Activated CD4-positive, alpha-beta T cell treated with anti-CD3 and anti-CD28 coated beads for 36 hours (primary cell): ENCODE results near the gene HOXC9. TPM values are rescaled to one million over a fixed set of nuclear protein-coding genes. Genes with fewer than 3 reads are reported as not detected.

Experiments used
- ATAC-seq: fragments of 200-7000 bp; cut with Tn5 transposase; one replicate; pipeline ENCODE4 v1.10.0; 2021; ENCODE audit warnings: mild to moderate bottlenecking, moderate library complexity
- CTCF ChIA-PET: fragments of 350-600 bp; sonication (Branson Sonifier 250); formaldehyde crosslinking; loops from one replicate; lab custom pipeline; 2021; ENCODE audit warnings: antibody characterized with exemption; lab: Charles Lee
- POLR2A ChIA-PET: fragments of 350-600 bp; sonication (Branson Sonifier 250); formaldehyde crosslinking; loops from one replicate; lab custom pipeline; 2021; ENCODE audit warnings: antibody characterized with exemption, inconsistent platforms; lab: Charles Lee
- DNase-seq: peaks from one replicate; pipeline ENCODE4 v3.0.0-alpha.2; 2020
- H3K27ac Mint-ChIP-seq: one replicate; pipeline ENCODE4 v1.8.0; 2021; ENCODE audit warnings: mixed read lengths
- H3K27me3 Mint-ChIP-seq: one replicate; pipeline ENCODE4 v1.8.0; 2021; ENCODE audit warnings: mixed read lengths
- H3K36me3 Mint-ChIP-seq: one replicate; pipeline ENCODE4 v1.8.0; 2021; ENCODE audit warnings: low read depth, mixed read lengths
- H3K4me1 Mint-ChIP-seq: one replicate; pipeline ENCODE4 v1.8.0; 2021; ENCODE audit warnings: mixed read lengths
- H3K4me3 Mint-ChIP-seq: one replicate; pipeline ENCODE4 v1.8.0; 2021; ENCODE audit warnings: mild to moderate bottlenecking, moderate library complexity, mixed read lengths
- H3K9me3 Mint-ChIP-seq: one replicate; pipeline ENCODE4 v1.8.0; 2021; ENCODE audit warnings: low read depth, mixed read lengths
- intact Hi-C, 2 experiments: fragments of 100-400 bp; cut with DNase I in 1 of 2; cut with micrococcal nuclease in 1 of 2; formaldehyde crosslinking; loops; one replicate each; pipeline versions ENCODE4 v1.14.2 to v1.15.1; 2022 to 2024; cut with DNase I, micrococcal nuclease
- total RNA-seq, 2 experiments: library from RNA; stranded (reverse); gene quantifications; one replicate each; pipeline ENCODE4 v1.2.3, GENCODE V29; 2021

Gene HOXC9
- total RNA-seq, 2 experiments from 2014 or later = not detected

- H3K27me3 Mint-ChIP-seq = peaks cover 89% of the 10 kb centered on the region
- no peak for ATAC-seq
- ChIA-PET CTCF (interaction anchor here (1.1 to 6.4 kb wide), 5 partner anchors 27 to 197 kb away, joined by 3 to 71 read pairs (median 8); partner anchors contain the start of gene HOXC5), POLR2A (no interaction called here)
- no peak overlapping the region for H3K27ac Mint-ChIP-seq
- no peak overlapping the region for H3K4me3 Mint-ChIP-seq
- no peak for DNase-seq
- H3K36me3 Mint-ChIP-seq = no peaks in the 10 kb centered on the region
- H3K4me1 Mint-ChIP-seq = peaks cover 19% of the 10 kb centered on the region
- H3K9me3 Mint-ChIP-seq = no peaks in the 10 kb centered on the region
- intact Hi-C loops = loop anchor here in 1 of 2 experiments (2.0 kb wide), 1 partner anchor 15 kb away; no protein-coding TSS in a partner anchor
Observed at GRCh38 chr12:54003625-54004024, 3.7 kb downstream of the HOXC9 start.

- Mint-ChIP-seq H3K4me1 (peaks cover 21% of the 10 kb centered on the region), H3K4me3 (no peak overlapping the region), H3K9me3 (no peaks in the 10 kb centered on the region), H3K27me3 (peaks cover 86% of the 10 kb centered on the region), H3K36me3 (no peaks in the 10 kb centered on the region), H3K27ac (no peak overlapping the region)
- ChIA-PET CTCF (interaction anchor here (0.5 to 6.4 kb wide), 10 partner anchors 27 to 209 kb away, joined by 3 to 71 read pairs (median 5); partner anchors contain the start of gene HOXC5), POLR2A (no interaction called here)
- intact Hi-C loops = loop anchor here in 1 of 2 experiments (2.0 kb wide), 1 partner anchor 15 kb away; no protein-coding TSS in a partner anchor
- ATAC-seq (no peak), DNase-seq (no peak)
Observed at GRCh38 chr12:54004063-54004840, 4.3 kb downstream of the HOXC9 start.

DNA sequence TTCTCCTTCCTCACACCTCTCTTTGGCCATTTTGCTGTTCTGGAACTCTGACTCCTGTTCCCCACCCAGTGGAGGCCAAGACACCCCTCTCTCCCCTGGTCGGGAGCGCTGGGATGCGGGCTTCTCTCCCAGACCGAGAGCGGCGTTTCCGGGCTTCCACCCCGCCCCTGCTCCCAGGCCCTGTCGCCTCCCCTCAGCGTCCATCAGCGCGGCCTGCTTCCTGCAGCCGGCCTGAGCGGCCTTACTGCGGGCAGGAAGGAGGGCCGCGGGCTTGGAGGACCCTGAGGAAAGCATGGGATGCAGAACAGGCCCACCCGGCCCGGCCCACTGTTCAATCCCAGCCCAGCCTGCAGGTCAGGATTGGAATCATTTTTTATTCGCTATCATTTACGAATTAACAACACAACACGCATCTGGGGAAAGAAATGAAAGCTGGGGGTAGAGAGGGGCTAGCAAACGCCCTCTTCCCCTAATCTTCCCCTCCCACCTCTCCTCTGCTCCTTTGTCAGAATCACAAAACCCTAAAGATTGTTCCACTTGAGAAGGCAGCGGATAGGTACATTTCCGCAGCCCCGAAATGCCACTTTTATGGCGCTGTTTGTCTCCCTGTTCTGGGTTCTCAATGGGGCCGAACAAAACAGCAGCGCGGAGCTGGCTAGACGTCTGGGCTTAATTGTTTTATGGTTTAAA is 5.0 kb downstream of the HOXC9 start:
- intact Hi-C loops = loop anchor here in 1 of 2 experiments (2.0 to 5.0 kb wide), 2 partner anchors 16 to 42 kb away; no protein-coding TSS in a partner anchor
- DNase-seq (no peak), ATAC-seq (no peak)
- no peak overlapping the region for H3K27ac Mint-ChIP-seq
- POLR2A ChIA-PET = no interaction called here
- no peaks in the 10 kb centered on the region for H3K36me3 Mint-ChIP-seq
- CTCF ChIA-PET = interaction anchor here (0.5 to 6.4 kb wide), 23 partner anchors 8 to 499 kb away, joined by 3 to 71 read pairs (median 4); partner anchors contain the start of genes HOXC10, HOXC5 and HOXC6
- H3K4me3 Mint-ChIP-seq = peak overlapping the region; percentile 33
- H3K27me3 Mint-ChIP-seq = peaks cover 89% of the 10 kb centered on the region
- peaks cover 28% of the 10 kb centered on the region for H3K4me1 Mint-ChIP-seq
- no peaks in the 10 kb centered on the region for H3K9me3 Mint-ChIP-seq

GRCh38 chr12:54005531-54005852 is 5.5 kb downstream of the HOXC9 start:
- H3K36me3 Mint-ChIP-seq = no peaks in the 10 kb centered on the region
- H3K27me3 Mint-ChIP-seq = peaks cover 88% of the 10 kb centered on the region
- no peak overlapping the region for H3K27ac Mint-ChIP-seq
- CTCF ChIA-PET = interaction anchor here (0.6 to 6.4 kb wide), 28 partner anchors 8 to 499 kb away, joined by 3 to 71 read pairs (median 4); partner anchors contain the start of genes HOXC10, HOXC5 and HOXC6
- H3K4me1 Mint-ChIP-seq = peaks cover 28% of the 10 kb centered on the region
- intact Hi-C loops = loop anchor here in 1 of 2 experiments (2.0 to 5.0 kb wide), 2 partner anchors 17 to 42 kb away; no protein-coding TSS in a partner anchor
- ATAC-seq = no peak
- DNase-seq = no peak
- peak overlapping the region; percentile 33 for H3K4me3 Mint-ChIP-seq
- no peaks in the 10 kb centered on the region for H3K9me3 Mint-ChIP-seq
- POLR2A ChIA-PET = no interaction called here

DNA sequence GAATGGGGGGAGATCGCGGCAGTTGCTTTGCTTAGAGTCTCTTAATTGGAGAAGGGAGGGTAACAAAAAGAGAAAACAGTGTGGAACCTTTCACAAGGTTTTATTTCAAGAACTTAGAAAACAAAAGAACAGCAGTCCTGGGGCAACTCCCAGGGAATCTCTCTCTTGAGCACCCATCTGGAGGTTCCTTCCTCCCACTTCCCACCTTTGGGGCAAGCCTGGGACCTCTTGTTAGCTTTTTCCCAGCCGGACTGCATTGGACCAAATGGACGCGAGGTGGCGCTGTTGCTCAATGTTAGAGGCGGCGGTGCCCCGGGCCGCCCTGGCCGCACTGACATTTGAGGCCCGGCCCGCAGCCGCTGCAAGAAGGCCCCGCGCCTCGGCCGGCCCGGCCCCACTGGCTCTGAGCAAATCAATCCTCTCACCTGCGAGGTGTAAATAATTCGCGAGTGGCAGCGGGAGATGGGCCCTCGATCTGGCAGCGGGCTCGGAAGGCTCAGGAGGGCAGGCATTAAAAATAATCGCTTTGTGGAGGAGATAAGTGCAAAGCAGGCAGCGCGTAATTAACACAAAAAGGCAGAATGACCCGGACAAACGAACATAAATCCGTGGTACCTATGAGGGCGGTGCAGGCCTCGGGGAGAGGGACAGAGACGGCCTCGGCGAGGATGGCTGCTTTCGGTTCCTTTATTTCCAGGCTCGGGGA is 6.0 kb downstream of the HOXC9 start:
- H3K36me3 Mint-ChIP-seq = no peaks in the 10 kb centered on the region
- ChIA-PET CTCF (interaction anchor here (0.6 to 6.4 kb wide), 30 partner anchors 9 to 498 kb away, joined by 3 to 71 read pairs (median 4); partner anchors contain the start of genes HOXC10, HOXC5 and HOXC6), POLR2A (no interaction called here)
- H3K9me3 Mint-ChIP-seq = no peaks in the 10 kb centered on the region
- intact Hi-C loops = loop anchor here (1.0 to 5.0 kb wide), 10 partner anchors 17 to 202 kb away; partner anchors contain the start of gene HOXC4 (in 1 of the 2)
- ATAC-seq (peak; percentile 81), DNase-seq (peak; percentile 91)
- peak overlapping the region; percentile 46 for H3K4me3 Mint-ChIP-seq
- H3K27me3 Mint-ChIP-seq = peaks cover 87% of the 10 kb centered on the region
- H3K27ac Mint-ChIP-seq = no peak overlapping the region
- peaks cover 28% of the 10 kb centered on the region for H3K4me1 Mint-ChIP-seq

GRCh38 chr12:54006559-54007220 is 6.7 kb downstream of the HOXC9 start:
- Mint-ChIP-seq H3K36me3 (no peaks in the 10 kb centered on the region), H3K27ac (no peak overlapping the region), H3K27me3 (peaks cover 87% of the 10 kb centered on the region), H3K9me3 (no peaks in the 10 kb centered on the region), H3K4me1 (peaks cover 35% of the 10 kb centered on the region), H3K4me3 (peak overlapping the region; percentile 46)
- CTCF ChIA-PET = interaction anchor here (0.6 to 6.4 kb wide), 22 partner anchors 9 to 362 kb away, joined by 3 to 71 read pairs (median 5); partner anchors contain the start of gene HOXC10
- intact Hi-C loops = loop anchor here (1.0 to 5.0 kb wide), 9 partner anchors 16 to 202 kb away; partner anchors contain the start of gene HOXC4 (in 1 of the 2)
- ATAC-seq (no peak), DNase-seq (no peak)
- POLR2A ChIA-PET = no interaction called here

DNA sequence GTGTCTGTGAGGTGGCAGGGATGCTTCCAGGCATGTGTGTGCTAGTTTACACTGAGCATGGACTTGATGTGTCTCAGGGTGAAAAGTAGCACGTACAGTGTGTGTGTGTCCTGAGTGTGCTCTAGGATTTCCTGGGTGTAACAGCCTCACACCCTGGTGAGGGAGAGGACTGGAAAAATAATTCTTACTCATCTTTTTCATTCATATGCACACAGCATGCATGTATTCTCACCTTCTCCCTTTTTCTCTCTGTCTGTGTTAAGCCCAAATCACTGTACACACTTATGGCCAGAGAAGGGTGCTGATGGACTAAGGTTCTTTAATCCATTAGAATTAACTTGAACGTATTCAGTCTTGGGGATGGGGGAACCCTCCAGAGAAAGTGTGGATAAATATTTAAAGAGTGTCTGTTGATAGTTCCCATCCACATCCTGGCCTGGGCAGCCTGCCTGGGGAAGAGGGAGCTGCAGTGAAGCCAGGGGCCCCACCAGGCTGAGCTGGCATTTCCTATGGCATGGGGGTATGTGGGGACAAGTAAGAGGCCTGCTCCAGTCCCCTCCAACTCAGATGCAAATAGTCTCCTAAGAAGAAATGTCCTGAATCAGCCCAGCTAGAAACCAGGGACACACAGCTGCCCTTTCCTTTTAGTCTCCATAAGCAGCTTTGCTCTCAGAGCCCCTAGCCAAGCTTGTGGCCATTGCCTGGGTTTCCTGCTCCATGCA is 7.7 kb downstream of the HOXC9 start:
- ATAC-seq (no peak), DNase-seq (no peak)
- ChIA-PET POLR2A (no interaction called here), CTCF (interaction anchor here (0.8 to 6.4 kb wide), 13 partner anchors 8 to 207 kb away, joined by 3 to 71 read pairs (median 6); partner anchors contain the start of genes HOXC5 and HOXC9)
- Mint-ChIP-seq H3K4me3 (no peak overlapping the region), H3K36me3 (no peaks in the 10 kb centered on the region), H3K27me3 (peaks cover 85% of the 10 kb centered on the region), H3K27ac (no peak overlapping the region), H3K9me3 (no peaks in the 10 kb centered on the region), H3K4me1 (peaks cover 31% of the 10 kb centered on the region)
- intact Hi-C loops = loop anchor here (2.0 to 5.0 kb wide), 3 partner anchors 15 to 45 kb away; partner anchors contain the start of gene HOXC4 (in 1 of the 2)

GRCh38 chr12:54008260-54008552 is 8.2 kb downstream of the HOXC9 start:
- POLR2A ChIA-PET = no interaction called here
- Mint-ChIP-seq H3K27me3 (peaks cover 84% of the 10 kb centered on the region), H3K27ac (no peak overlapping the region), H3K9me3 (no peaks in the 10 kb centered on the region), H3K4me1 (peaks cover 31% of the 10 kb centered on the region), H3K4me3 (no peak overlapping the region), H3K36me3 (no peaks in the 10 kb centered on the region)
- no peak for ATAC-seq
- no peak for DNase-seq
- intact Hi-C loops = loop anchor here in 1 of 2 experiments (5.0 kb wide), 1 partner anchor 39 kb away; no protein-coding TSS in a partner anchor
- CTCF ChIA-PET = interaction anchor here (0.8 to 6.4 kb wide), 10 partner anchors 8 to 206 kb away, joined by 3 to 71 read pairs (median 6); partner anchors contain the start of genes HOXC5 and HOXC9

- POLR2A ChIA-PET = interaction anchor here (0.7 kb wide), 1 partner anchor 14 kb away, joined by 6 read pairs; no protein-coding TSS in a partner anchor
- intact Hi-C loops = loop anchor here in 1 of 2 experiments (5.0 kb wide), 1 partner anchor 38 kb away; no protein-coding TSS in a partner anchor
- Mint-ChIP-seq H3K9me3 (no peaks in the 10 kb centered on the region), H3K27ac (no peak overlapping the region), H3K36me3 (no peaks in the 10 kb centered on the region), H3K4me3 (peak overlapping the region; percentile 59), H3K27me3 (peaks cover 81% of the 10 kb centered on the region), H3K4me1 (peaks cover 31% of the 10 kb centered on the region)
- CTCF ChIA-PET = interaction anchor here (0.8 to 6.4 kb wide), 9 partner anchors 9 to 370 kb away, joined by 3 to 71 read pairs (median 3); partner anchors contain the start of genes HOXC5 and HOXC9
- DNase-seq (peak; percentile 62), ATAC-seq (no peak)
Observed at GRCh38 chr12:54009171-54010052, 9.5 kb downstream of the HOXC9 start.
